ENCODE results near the gene TUBB4B.

TUBB4B gene

DNA sequence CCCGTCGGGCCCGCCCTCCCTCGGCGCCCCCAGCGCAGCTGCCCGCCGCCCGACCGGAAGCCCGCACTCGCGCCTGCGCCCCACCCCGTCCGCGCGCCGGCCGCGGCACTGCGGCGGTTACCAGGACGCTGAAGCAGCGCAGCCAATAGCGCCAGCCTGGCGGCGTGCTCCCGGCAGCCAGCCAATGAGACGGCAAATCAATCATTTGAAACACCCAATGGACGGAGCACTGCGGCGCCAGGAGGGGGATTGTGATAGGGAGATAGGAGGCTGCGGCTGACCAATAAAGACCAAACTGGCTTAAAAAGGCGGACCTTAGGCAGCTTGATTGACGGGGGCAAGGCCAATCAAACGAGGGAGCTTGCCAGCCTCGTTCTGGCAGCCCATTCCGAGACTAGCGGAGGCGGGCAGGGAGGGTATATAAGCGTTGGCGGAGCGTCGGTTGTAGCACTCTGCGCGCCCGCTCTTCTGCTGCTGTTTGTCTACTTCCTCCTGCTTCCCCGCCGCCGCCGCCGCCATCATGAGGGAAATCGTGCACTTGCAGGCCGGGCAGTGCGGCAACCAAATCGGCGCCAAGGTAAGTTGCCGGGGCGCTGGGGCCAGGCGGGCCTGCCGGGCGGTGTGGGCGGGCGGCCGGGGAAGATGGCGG lies at the start of gene TUBB4B:
TSS of gene TUBB4B (plus strand) at position 447 of the 649 bp plus-strand sequence. CDS start at position 521, 74 bp downstream.
- peak; percentile 94 for DNase-seq (ENCODE audit: low read depth)

DNA sequence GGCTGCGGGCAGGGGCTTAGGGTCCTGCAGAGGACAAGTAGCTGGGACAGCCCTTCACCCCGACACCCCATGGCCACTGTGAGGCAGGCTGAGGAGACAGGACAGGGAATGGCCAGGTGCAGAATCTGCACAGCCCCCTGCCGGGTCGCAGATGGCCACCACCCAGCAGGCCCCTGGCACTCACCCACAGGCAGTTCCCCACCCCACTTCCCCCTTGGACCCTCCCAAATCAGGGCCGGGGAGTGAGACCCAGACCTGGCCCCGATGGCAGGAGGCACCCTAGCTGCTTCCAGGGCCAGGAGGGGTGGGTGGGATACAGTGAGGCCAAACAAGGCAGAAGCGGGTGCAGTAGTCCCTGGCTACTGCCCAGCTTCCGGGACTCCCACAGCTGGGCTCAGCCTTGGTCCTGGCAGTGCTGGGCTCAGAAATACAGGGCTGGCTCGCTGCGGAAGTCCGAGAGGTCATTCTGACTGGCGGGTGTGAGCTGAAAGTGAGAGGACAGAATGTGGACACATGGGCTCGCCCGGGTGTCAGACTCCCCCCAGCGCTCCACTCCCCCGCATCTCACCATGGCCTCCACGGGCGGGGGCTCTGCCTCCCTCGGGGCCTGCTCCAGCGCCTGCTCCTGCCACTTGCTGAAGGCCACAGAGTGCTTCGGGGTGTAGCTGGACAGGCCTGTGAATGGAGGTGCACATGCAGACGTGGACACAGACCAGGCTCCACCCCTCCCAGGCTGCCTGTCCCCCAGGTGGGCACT lies 49.2 kb upstream of the TUBB4B start:
- DNase-seq (ENCODE audit: low read depth) = no peak

DNA sequence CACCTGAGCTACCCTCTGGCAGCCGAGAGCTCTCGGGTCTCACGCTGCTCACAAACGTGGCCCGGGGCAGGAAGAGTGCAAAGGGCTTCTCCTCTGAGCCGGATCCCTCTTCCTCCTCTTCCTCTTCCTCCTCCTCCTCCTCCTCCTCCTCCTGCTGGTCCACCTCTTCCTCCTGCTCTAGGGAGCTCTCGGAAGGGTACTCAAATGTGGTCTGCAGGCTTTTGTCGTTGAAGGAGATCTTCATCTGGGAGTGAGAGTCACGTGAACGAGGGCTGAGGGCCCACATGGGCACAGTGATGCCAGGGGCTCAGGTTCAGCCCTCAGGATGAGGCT lies 48.7 kb upstream of the TUBB4B start:
- no peak for DNase-seq (ENCODE audit: low read depth)

DNA sequence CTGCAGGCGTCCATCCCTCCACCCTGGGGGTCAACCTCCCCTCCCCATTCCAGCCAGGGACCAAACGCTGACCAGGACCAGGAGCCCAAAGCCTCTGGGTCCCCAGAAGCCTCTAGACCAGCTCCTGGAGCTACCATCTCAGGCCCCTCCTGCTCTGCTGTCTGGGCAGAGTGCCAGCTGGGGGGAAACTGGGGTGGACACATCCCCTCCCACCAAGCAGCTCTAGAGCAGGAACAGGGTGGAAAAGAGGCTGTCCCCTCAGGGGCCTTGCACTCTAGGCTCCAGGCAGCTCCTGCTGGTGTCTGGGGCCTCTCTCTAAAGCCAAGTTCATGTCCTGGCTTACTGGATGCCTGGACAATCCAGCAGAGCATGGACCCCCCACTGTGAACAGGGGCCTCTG lies 48.2 kb upstream of the TUBB4B start:
- no peak for DNase-seq (ENCODE audit: low read depth)

DNA sequence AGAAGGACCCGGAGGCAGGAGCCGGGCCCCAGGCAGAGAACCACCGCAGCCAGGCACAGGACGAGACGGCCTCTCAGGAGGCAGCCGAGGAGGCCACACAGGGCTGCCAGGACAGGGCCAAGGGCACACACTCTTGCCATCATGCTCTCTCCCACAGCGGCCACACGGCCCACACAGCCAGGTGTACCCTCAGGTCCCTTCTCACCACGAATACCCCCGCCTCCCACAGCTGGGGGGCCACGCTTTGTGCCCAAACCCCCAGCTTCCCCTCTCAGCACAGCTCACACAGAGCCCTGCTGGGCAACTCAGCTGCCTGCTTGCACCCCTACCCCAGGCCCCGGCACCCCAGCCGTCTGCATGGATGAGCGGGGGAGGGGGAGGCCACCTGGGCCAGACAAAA lies 47.3 kb upstream of the TUBB4B start:
- no peak for DNase-seq (ENCODE audit: low read depth)

DNA sequence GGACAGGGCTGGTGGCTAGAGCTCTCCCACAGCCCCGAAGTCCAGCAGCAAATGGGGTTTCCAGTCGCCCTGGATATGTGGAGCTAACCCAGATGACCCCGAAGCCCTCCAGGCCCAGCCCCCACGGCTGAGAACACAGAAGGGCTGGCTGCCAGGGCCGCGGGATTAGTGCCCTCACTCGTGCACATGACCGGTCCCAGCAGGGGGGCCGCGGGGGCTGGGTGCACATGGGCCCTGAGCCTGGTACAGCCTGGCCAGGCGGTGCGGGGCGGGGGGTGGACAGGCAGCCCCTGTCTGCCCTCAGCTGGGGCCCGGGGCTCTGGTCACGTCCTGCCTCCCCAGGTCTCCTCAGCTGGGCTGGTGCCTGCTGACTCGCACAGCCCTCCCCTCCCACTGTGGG lies 46.7 kb upstream of the TUBB4B start:
- DNase-seq (ENCODE audit: low read depth) = no peak

DNA sequence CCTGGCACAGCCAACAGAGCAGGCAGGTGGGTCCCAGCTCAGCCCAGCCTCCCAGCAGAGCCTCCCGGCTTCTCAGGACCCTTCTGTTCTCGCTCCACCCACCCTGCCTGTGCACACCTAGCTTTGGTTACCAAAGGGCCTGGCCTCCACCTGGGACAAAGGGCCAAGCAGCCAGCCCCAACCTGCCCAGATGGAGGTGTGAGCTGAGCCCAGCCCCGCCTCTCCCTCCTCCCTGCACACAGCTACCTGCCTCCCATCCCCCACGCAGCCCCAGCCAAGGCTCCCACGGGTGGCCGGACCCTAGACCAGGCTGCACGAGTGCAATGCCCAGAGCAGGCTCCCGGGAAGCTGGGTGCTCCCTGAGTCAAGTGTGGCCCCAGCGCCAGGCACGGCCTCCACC lies 46.2 kb upstream of the TUBB4B start:
- no peak for DNase-seq (ENCODE audit: low read depth)

DNA sequence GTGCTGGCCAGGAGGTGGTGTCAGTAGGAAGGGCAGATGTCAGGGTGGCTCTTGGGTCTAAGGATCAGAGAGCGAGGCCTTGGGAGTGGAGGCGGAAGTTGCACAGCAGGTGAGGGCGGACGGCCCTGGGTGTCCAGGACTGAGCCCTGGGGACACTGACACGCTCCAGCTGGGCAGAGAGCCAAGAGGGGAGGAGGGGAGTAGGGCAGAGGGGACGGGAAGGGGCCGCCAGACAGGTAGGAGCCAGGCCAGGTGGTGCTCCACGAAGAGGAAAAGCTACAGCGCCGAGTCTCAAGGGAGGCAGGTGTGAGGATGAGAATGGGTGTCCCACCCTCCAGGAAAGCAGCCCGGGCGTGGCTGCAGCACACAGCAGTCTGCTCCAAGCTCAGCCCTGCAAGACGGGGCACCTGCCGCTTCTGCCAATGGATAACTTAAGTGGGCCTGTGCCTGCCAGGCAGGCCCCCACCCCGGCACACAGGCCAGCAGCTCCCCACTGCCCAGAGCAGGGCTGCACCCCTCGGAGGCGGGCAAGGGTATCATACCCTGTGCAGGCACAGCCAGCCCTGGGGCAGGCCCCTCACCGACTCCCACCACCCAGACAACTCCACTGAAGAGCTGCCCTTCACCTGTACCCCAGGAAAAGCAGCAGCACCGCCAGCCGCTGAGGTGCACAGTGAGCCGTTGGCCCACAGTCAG lies 45.4 kb upstream of the TUBB4B start:
- DNase-seq (ENCODE audit: low read depth) = no peak

DNA sequence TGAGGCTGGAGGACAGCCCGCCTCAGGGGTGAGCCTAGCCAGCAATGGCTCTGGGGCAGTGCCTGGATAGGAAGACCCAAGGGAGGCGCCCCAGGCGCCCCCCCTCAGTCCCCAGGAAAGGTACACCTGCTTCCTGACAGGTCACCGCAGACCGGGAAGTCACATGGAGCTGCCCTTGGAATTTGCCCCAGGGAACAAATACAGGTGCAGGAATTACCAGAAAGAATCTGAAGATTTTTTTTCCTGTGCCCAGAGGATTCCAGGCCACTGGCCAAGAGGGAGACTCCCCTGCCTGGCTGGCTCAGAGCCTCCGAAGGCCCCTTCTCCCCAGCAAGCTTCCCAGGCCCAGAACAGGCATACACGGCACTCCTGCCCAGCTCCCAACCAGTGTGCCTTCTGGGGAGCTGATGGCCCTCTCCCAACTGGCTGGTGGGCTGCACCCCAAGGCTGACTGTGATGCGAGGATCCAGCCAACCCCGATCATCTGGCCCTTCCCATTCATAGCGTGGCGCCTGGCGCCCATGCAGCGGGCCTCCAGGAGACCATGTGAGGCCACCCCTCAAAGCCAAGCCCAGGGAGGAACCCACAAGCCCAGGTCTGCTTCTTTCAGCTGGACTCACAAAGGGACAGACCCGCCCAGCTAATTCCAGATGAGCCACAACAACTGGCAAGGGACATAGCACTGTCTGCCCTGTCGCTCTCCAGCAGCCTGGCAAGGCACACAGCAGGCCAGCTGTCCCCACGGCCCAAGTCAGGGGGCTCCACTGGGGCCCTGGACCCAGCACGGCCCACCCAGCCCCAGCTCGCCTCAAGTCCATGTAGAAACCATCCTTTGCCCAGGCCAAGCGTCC lies 42.8 kb upstream of the TUBB4B start:
- no peak for DNase-seq (ENCODE audit: low read depth)

DNA sequence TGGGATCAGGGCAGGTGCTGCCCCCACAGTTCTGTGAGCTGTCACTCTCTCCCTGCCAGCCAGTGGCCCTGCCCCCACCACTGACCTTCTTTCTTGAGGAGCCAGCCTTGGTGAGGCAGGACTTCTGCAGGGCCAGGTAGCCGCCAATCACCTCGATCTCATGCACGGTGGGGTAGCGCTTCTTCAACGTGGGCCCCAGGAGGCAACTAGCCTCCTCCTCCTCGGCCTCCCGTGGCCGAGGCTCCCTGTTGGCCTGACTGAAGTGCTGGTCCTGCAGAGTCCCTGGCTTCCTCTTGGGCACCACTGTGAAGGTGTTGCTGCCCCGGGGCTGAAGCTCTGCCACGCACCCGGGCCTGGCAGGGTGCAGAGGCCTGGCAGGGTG lies 42.2 kb upstream of the TUBB4B start:
- no peak for DNase-seq (ENCODE audit: low read depth)

DNA sequence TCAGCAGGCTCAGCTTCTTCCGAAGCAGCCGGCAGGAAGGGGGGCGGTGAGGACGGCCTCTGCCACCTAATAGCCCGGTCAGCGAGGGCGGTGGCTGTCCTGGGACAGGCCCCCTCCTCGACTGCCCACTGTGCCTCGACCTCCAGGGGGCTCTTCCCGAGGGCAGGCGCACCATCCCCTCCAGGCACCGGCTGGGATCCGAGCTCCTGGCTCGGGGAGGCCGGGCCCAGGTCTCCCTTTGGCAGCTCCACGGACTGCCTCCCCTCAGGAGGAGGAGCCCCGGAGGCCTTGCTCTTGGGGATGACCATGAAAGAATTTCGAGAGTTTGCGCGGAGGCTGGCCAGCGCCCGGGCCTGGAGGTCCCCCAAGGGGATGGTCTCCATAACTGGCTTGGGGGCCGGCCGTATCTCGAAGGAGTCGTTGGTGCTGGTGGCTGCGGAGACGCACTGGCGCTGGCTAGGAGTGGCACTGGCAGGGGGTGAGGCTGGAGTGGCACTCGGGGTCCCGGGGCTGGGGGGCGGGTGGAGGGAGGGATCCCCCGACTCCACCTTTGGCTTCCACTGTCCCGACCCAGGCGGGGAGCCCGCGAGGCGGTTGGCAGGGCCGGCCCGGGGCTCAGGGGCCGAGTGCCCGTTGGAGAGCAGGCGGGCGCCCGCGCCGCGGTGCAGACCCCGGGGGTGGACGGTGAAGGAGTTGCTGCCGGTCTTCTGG lies 41.5 kb upstream of the TUBB4B start:
- DNase-seq (ENCODE audit: low read depth) = no peak

DNA sequence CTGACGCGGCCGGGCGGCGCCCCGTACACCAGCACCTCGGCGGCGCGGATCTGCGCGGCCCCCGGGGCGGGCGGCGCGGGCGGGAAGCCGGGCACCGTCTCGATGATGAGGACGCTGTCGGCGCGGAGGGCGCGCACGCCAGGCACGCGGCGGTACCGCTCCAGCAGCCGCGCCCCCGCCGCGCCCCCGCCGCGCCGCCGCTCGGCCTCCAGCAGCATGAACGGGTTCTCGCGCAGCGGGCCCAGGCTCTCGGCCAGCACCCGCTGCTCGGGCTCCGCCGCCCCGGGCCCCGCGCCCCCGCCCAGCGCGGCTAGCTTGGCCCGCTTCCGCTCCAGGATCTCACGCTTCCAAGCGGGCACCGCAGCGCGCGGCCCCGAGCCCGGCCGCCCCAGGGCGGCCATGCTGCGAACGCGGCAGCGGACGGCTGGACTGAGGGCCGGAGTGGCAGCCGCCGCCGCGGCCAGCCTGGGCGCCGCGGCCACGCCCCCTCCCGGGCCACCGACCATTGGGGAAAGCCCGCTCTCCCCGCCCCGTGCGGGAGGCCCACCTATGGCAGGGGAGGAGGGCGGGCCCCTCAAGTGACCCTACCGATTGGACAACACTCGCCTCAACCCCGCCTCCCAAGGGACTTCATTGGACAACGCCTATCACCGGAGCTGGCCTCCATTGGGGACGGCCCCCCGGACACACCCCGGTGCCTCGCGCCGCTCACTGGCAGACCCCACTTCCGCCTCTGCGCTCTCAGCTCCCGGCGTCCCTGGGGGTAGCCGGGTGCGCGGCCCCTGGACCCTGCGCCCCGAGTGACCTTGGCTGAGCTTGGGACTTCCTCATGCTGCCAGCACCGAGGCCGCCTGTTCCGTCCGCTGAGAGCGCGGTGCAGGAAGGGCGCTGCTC lies 40.5 kb upstream of the TUBB4B start, which contains the start of gene TPRN:
TSS of gene TPRN (minus strand) at position 431 of the 894 bp plus-strand sequence. CDS start at position 401, 30 bp downstream.
- DNase-seq (ENCODE audit: low read depth) = peak; percentile 99

DNA sequence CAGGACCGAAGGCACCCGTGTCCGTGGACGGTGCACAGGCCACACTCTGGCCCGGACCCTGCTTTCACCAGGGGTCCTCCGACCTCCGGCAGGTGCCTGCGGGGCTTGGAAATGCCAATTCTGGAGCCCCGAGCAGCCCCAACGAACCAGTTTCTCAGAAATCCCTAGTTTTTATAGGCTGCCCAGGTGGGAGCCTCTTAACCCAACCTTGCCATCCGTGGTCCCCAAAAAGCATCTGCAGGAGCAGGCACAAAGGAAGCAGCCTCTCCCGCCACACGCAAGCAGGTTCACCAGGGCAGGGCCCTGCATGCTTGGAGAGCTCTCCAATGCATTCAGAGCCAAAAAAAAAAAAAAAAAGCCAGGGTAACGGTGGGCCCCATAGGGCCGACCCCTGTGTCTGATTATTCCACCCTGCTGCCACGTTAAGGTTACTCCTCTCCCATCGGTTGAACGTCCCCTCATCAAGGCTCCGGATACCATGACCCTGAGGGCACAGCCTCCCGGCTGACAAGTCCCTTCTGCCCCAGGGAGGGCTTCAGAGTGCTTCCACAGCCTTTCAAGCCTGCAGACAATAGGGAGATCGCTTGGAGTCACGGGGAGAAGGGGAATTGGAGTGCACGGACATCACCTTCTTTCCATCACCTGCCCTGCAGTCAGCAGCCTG lies 39.8 kb upstream of the TUBB4B start:
- no peak for DNase-seq (ENCODE audit: low read depth)

DNA sequence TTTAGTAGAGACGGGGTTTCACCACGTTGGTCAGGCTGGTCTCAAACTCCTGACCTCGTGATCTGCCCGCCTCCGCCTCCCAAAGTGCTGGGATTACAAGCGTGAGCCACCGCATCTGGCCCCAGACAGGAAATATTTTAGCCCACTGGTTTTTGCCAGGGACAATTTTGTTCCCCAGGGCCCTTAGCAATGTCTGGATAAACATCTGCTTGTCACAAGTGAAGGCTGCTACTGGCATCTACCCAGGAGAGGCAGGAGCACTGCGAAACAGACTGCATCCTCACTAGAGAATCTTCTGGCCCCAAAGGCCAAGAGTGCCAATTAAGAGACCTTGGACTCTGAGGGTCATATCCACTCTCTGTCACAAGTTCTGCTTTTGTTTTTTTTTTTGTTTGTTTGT lies 38.1 kb upstream of the TUBB4B start:
- DNase-seq (ENCODE audit: low read depth) = no peak

DNA sequence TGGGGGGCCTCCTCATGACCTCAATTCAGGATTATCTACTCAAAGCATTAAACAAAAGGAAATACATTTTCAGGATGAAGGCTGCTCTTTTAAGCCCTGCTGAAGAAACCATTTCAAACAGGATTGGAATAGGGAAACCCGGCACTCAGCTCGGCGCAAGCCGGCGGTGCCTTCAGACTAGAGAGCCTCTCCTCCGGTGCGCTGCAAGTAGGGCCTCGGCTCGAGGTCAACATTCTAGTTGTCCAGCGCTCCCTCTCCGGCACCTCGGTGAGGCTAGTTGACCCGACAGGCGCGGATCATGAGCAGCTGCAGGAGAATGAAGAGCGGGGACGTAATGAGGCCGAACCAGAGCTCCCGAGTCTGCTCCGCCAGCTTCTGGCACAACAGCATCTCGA lies 36.4 kb upstream of the TUBB4B start:
- no peak for DNase-seq (ENCODE audit: low read depth)

DNA sequence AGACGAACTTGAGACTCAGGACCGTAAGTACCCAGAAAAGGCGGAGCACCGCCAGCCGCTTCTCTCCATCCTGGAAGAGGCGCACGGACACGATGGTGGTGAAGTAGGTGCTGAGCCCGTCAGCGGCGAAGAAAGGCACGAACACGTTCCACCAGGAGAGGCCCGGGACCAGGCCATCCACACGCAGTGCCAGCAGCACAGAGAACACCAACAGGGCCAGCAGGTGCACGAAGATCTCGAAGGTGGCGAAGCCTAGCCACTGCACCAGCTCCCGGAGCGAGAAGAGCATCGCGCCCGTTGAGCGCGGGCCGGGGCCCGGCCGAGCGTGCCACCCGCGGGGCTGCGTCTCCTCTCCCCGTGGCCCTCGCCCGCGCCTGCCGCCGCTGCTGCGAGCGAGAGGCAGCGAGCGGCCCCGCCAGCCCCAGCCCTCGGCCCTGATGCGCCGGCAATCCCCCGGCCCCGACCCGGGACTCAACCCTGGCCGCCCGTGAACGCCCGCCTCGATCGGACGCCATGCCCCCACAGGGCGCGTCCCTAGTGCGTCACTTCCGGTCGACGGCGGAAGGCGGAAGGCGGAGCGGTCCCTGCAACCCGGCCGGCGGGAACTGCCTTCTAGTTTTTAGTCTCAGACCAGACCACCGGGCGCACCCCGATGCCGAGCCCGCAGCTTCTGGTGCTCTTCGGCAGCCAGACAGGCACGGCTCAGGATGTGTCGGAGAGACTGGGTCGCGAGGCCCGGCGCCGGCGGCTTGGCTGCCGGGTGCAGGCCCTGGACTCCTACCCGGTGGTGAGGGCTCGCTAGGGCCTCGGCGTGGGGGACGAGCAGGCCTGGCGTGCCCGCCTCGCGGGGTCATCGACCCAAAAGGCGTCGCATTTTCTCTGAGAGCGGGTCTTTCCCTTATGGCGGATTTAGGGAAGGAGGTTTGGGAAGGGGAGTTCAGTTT lies 35.7 kb upstream of the TUBB4B start, which contains the start of the genes NDOR1 and TMEM203:
TSS of gene NDOR1 (plus strand) at position 575 of the 944 bp plus-strand sequence. CDS start at position 653, 78 bp downstream.
TSS of gene TMEM203 (minus strand) at position 523 of the 944 bp plus-strand sequence. CDS start at position 289, 234 bp downstream.
- DNase-seq (ENCODE audit: low read depth) = peak; percentile 92

DNA sequence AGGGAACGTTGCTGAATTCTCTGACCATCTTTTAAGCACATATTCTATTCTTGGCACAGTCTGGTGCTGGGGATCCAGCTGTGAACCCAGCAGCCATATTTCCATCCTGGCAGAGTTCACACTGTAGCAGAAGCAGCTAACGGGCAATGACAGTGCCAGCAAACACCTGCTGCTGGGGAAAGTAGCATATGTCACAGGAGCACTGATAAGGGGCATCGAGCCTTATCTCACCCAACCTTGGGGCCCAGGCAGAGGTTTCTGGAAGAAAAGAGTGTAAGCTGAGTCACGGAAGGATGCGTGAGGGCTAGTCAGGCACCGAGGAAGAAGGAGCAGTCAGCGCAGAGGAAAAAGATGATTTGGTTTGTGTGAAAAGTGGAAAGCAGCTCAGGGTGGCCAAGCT lies 34.5 kb upstream of the TUBB4B start:
- DNase-seq (ENCODE audit: low read depth) = no peak

DNA sequence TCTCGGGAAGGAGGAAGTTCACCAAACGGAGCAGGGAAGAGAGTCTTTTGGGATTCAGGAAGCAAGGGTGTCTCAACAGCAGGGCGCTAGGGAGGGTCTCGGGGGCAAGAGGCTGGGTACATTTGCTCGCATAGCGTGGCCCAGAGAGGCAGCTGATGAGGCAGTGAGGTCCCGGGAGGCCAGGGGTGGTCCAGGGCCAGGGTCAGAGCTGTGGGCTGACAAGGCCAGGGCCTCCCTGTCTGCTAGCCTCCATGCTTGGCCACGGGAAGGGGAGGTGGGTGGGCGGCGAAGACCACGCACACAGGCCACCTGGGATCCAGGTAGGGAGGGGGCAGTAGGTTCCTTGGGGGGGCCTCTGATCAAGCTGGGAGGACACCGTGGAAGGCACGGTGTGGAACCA lies 29.6 kb upstream of the TUBB4B start:
- DNase-seq (ENCODE audit: low read depth) = no peak

DNA sequence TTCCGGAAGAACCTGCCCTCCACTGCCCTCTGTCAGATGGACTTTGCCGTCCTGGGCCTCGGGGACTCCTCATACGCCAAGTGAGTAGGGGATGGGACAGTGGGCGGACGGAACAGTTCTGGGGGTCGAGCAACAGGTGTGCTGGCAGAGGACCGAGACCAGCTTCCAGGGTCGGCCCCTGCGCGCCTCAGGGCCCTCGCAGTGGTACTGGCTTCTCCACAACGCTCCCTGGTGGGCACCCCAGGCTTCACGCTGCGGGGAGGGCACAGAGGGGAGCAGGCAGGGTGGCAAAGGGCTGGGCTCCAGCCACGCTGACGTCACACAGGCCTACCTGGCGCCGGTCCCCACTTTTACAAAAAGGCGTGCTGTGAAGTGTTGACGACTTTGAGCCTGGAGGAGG lies 28.6 kb upstream of the TUBB4B start:
- no peak for DNase-seq (ENCODE audit: low read depth)
